Measurements from ENCODE around the gene ATIC. TPM values are rescaled to one million over a fixed set of nuclear protein-coding genes. Genes with fewer than 3 reads are reported as not detected.

Gene ATIC
- polyA plus RNA-seq, 10 donors = 36.4 to 78.2 (median 52.3) TPM

GRCh38 chr2:215313255-215313613, 1.4 kb downstream of the ATIC start:
- no peak for DNase-seq

- DNase-seq = no peak
Observed at GRCh38 chr2:215314896-215315295, 3.0 kb downstream of the ATIC start.

DNA sequence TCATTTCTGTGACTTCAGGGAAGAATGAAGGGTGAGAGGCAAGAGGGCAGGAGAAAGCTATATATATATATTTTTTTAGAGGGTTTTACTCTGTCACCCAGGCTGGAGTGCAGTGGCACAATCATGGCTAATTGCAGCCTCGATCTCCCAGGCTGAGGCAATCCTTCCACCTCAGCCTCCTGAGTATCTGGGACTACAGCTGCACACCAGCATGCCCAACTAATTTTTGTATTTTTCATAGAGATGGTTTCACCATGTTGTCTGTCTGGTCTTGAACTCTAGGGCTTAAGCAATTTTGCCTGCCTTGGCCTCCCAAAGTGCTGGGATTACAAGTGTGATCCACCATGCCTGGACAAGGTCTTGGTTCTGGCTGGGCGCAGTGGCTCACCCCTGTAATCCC, 3.4 kb downstream of the ATIC start:
- no peak for DNase-seq

GRCh38 chr2:215316336-215316735, 4.5 kb downstream of the ATIC start:
- DNase-seq = no peak

DNA sequence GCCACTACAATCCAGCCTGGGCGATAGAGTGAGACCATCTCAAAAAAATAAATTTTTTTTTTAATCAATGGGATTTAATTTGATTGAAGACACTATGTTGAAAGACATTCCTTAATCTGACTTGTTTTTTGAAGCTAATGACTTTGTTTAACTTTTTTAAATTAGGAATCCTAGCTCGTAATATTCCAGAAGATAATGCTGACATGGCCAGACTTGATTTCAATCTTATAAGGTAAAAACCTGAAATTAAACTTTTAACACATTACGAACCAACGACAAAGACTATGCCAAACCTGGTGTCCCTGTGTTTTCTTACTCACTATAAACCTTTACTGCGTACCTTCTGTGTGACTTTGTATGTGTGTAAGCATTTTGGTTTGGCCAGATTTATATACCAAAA, 7.6 kb downstream of the ATIC start:
- DNase-seq = no peak

DNA sequence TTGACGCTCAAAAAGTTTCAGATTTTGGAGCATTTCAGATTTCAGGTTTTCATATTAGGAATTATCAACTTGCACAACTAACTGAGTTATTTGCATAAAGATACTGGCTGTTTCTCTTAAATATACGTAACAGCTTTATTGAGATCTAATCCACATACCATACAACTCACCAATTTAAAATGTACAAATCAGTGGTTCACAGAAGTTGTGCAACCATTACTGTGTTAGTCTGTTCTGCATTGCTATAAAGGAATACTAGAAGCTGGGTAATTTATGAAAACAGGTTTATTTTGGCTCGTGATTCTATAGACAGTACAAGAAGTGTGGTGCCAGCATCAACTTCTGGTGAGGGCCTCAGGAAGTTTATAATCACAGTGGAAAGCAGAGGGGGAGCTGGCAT, 8.2 kb downstream of the ATIC start:
- DNase-seq = no peak

DNA sequence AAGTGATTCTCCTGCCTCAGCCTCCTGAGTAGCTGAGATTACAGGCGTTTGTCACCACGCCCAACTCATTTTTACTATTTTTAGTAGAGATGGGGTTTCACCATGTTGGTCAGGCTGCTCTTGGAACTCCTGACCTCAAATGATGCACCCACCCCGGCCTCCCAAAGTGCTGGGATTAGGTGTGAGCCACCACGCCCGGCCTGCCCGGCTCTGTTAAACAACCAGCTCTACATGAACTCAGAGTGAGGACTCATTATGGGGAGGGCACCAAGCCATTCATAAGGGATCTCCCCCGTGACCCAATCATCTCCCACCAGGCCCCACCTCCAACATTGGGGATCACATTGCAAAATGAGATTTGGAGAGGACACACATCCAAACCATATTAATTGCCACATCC, 8.8 kb downstream of the ATIC start:
- no peak for DNase-seq

GRCh38 chr2:215324811-215325210, 13.0 kb downstream of the ATIC start:
- DNase-seq = no peak

DNA sequence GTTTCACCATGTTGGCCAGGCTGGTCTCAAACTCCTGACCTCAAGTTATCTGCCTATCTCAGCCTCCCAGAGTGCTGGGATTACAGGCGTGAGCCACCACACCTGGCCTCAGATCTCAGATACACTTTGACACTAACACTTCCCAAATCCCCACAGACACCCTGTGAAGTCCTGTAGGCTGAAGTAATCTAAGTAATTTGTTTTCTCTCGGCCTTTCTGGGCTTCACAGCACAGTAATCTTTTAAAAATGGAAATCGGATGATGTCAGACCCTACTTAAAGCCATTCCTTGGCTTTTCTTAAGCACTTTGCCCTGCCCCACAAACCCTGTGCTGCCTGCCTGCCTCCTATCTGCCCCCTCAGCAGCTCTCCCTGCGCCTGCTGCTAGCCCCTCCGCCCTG, 16.2 kb downstream of the ATIC start:
- no peak for DNase-seq

GRCh38 chr2:215332872-215333595, 21.2 kb downstream of the ATIC start:
- DNase-seq = no peak

DNA sequence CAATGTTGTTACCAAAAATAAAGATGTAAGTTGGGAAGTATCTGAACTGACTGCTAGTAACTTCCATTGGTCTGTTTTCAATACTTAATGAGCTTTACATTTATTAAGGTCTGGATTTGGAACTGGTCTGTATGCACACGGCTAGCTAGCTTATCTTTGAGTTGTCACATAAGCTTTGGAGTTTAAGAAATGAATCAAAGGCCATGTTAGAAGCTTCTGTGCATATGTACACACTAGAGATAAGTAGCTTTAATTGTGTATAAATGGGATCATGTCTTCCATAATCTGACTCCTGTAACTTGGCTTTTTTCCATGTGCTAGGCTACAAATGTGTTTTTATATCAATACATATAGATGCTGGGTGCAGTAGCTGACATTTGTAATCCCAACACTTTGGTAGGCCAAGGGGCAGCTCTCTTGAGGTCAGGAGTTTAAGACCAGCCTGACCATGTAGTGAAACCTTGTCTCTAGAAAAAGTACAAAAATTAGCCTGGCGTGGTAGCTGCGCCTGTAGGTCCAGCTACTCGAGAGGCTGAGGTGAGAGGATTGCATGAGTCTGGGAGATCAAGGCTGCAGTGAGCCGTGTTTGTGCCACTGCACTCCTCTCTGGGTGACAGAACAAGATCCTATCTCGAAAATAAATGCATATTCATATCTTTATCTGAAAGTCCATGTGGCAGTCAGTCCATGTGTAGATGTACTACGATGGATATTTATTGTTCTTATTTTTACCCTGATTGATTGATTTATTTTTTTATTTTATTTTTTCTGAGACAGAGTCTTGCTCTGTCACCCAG, 27.2 kb downstream of the ATIC start:
- DNase-seq = no peak

GRCh38 chr2:215347878-215348277, 36.0 kb downstream of the ATIC start:
- DNase-seq = no peak

GRCh38 chr2:215352602-215353001, 40.7 kb downstream of the ATIC start:
- no peak for DNase-seq

GRCh38 chr2:215354771-215355695, 43.2 kb downstream of the ATIC start:
- DNase-seq = no peak

GRCh38 chr2:215355801-215356200, 43.9 kb downstream of the ATIC start:
- DNase-seq = no peak

DNA sequence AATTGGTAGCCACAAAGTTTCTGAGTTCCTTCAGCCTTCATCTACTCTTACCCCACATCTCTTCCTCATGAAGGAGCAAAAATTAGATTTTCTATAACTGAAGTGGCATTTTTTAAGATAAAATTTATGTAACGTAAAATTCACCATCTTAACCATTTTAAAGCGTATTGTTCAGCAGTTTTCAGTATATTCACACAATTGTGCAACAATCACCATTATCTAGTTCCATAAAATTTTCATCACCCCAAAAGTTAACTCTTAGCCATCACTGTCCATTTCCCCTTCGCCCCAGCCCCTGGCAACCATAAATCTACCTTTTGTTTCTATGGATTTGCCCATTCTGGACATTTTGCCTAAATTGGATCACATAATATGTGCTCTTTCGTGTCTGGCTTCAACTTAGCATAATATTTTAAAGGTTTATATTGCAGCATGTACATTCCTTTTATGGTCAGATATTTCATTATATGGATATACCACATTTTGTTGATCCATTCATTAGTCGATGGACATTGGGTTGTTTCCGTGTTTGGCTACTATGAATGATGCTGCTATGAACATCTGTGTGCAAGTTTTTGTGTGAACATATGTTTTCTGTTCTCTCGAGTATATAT, 44.6 kb downstream of the ATIC start:
- no peak for DNase-seq

- peak in 1 of 3 donors; percentile 37 for DNase-seq
Observed at GRCh38 chr2:215356948-215357461, 45.1 kb downstream of the ATIC start.

GRCh38 chr2:215357660-215358059, 45.8 kb downstream of the ATIC start:
- DNase-seq = no peak

GRCh38 chr2:215358312-215358845, 46.5 kb downstream of the ATIC start:
- no peak for DNase-seq

DNA sequence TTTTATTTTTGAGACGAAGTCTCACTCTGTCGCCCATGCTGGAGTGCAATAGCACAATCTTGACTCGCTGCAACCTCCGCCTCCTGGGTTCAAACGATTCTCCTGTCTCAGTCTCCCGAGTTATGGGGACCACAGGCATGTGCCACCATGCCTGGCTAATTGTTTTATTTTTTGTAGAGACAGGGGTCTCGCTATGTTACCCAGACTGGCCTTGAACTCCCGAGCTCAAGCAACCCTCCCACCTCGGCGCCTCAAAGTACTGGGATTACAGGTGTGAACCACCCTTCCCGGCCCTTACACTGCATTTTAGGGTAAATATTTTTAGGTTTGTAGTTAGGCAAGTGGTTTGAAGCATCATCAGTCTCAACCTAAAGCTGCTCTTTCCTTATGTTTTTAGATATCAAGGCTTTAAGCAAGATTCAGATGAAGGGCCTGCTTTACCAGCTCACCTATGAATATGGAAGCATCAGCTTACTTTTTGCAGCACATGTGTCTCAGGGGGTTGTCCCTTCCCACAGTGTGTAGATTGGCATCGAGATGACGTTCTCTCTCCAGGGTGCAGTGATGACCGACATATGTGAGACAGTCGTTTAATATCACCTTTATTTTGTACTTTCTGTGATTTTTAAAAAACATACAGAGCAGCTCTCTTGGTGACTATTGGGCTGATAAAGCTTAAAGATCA, 47.2 kb downstream of the ATIC start:
- DNase-seq = no peak

DNA sequence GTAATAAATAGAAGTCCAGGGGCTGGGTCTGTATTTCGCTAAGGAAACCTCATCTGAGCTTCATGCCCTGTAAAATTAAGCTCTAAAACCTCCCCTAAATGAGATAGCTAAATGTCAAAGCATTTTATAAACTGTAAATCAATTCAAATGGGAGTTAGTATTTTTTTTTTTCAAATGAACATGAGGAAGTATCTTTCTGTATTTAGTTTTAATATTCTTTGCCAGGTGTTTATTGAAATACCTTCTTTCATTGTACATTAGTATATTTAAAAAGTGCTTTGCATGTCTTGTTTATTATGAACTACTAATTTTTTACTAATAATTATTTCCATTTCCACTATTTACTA, 47.7 kb downstream of the ATIC start:
- DNase-seq = no peak

Data from muscle of back (tissue), 11 donors.